Measurements from ENCODE around the gene ARMH1.
"Not testable (repeated sequence)": the region's sequence is repeated elsewhere in the genome, so short reads cannot be mapped to it uniquely, and the experiment has no call there.

ARMH1 gene

GRCh38 chr1:44695671-44696070 is 21.2 kb downstream of the ARMH1 start:
- no peak for DNase-seq

GRCh38 chr1:44696101-44696500 is 21.6 kb downstream of the ARMH1 start:
- no peak for DNase-seq

- DNase-seq, result no peak
Measured at GRCh38 chr1:44696789-44697345, 22.4 kb downstream of the ARMH1 start.

GRCh38 chr1:44698138-44698537 is 23.6 kb downstream of the ARMH1 start:
- no peak for DNase-seq

- not testable (repeated sequence) for DNase-seq
Measured at GRCh38 chr1:44699375-44699774, 24.9 kb downstream of the ARMH1 start.

- DNase-seq, result peak in 1 of 2 experiments; percentile 60
Measured at GRCh38 chr1:44700573-44700972, 26.1 kb downstream of the ARMH1 start.

GRCh38 chr1:44701141-44701573 is 26.6 kb downstream of the ARMH1 start:
- no peak for DNase-seq

- no peak for DNase-seq
Measured at GRCh38 chr1:44705470-44705869, 31.0 kb downstream of the ARMH1 start.

GRCh38 chr1:44705938-44706337 is 31.4 kb downstream of the ARMH1 start:
- peak in 1 of 2 experiments; percentile 41 for DNase-seq

GRCh38 chr1:44707112-44707881 is 32.8 kb downstream of the ARMH1 start:
- DNase-seq, result no peak

- DNase-seq, result no peak
Measured at GRCh38 chr1:44707959-44708831, 33.7 kb downstream of the ARMH1 start.

- DNase-seq, result peak in 1 of 2 experiments; percentile 45
Measured at GRCh38 chr1:44713321-44713781, 38.8 kb downstream of the ARMH1 start.

- DNase-seq, result no peak
Measured at GRCh38 chr1:44714532-44714931, 40.0 kb downstream of the ARMH1 start.

GRCh38 chr1:44714944-44715571 is 40.5 kb downstream of the ARMH1 start:
- peak; percentile 29 to 65 for DNase-seq

- DNase-seq, result no peak
Measured at GRCh38 chr1:44717156-44717555, 42.6 kb downstream of the ARMH1 start.

GRCh38 chr1:44717653-44718052 is 43.1 kb downstream of the ARMH1 start:
- no peak for DNase-seq

GRCh38 chr1:44718091-44718490 is 43.6 kb downstream of the ARMH1 start:
- no peak for DNase-seq

- no peak for DNase-seq
Measured at GRCh38 chr1:44719318-44719717, 44.8 kb downstream of the ARMH1 start.

GRCh38 chr1:44720281-44720680 is 45.8 kb downstream of the ARMH1 start:
- no peak for DNase-seq

GRCh38 chr1:44721485-44722361 is 47.2 kb downstream of the ARMH1 start:
- peak; percentile 80 to 85 for DNase-seq

GRCh38 chr1:44723064-44723463 is 48.5 kb downstream of the ARMH1 start:
- no peak for DNase-seq

Measured in NCI-H524 (cell line).